PC-9 (cell line): ENCODE data around the gene GIMAP5.

Source experiments
- CTCF ChIP-seq: fragments of 200-600 bp; sonication (generic); conservative IDR thresholded peaks from 2 replicates; pipeline ENCODE4 v1.6.1; 2017; ENCODE audit warnings: mixed run types, antibody characterized with exemption, mild to moderate bottlenecking, moderate library complexity
- EZH2 ChIP-seq: fragments of 200-600 bp; sonication (generic); IDR thresholded peaks from 2 replicates; pipeline ENCODE4 v1.8.0; 2017; ENCODE audit warnings: antibody characterized with exemption, low read depth

- TF ChIP-seq EZH2 (no peak), CTCF (no peak)
Measured at GRCh38 chr7:150735596-150736358, 1.4 kb upstream of the GIMAP5 start.
